ENCODE measurements around the gene KNSTRN.
A peak's percentile ranks its signal among the peaks of the same experiment; 100 is the strongest.

KNSTRN gene

GRCh38 chr15:40366457-40367370 is 15.8 kb upstream of the KNSTRN start:
- no peak for DNase-seq

- DNase-seq, result no peak
Observed at GRCh38 chr15:40367371-40367685, 15.2 kb upstream of the KNSTRN start.

GRCh38 chr15:40367686-40368611 is 14.6 kb upstream of the KNSTRN start:
- peak; percentile 32 to 83 for DNase-seq

- no peak for DNase-seq
Observed at GRCh38 chr15:40368719-40369473, 13.6 kb upstream of the KNSTRN start.

GRCh38 chr15:40369474-40369869 is 13.0 kb upstream of the KNSTRN start:
- no peak for DNase-seq

GRCh38 chr15:40369971-40370370 is 12.6 kb upstream of the KNSTRN start:
- DNase-seq, result no peak

- DNase-seq, result no peak
Observed at GRCh38 chr15:40372981-40373380, 9.5 kb upstream of the KNSTRN start.

GRCh38 chr15:40377606-40378005 is 4.9 kb upstream of the KNSTRN start:
- DNase-seq, result no peak

GRCh38 chr15:40379374-40379773 is 3.1 kb upstream of the KNSTRN start:
- DNase-seq, result no peak

- no peak for DNase-seq
Observed at GRCh38 chr15:40379853-40380252, 2.7 kb upstream of the KNSTRN start.

- no peak for DNase-seq
Observed at GRCh38 chr15:40380636-40381035, 1.9 kb upstream of the KNSTRN start.

GRCh38 chr15:40381818-40382529 is 547 bp upstream of the KNSTRN start:
- no peak for DNase-seq

- no peak for DNase-seq
Observed at GRCh38 chr15:40386480-40386879, 4.0 kb downstream of the KNSTRN start.

GRCh38 chr15:40388941-40389823 is 6.7 kb downstream of the KNSTRN start:
- no peak for DNase-seq

GRCh38 chr15:40389824-40390595 is 7.5 kb downstream of the KNSTRN start:
- no peak for DNase-seq

GRCh38 chr15:40392986-40393948 is 10.7 kb downstream of the KNSTRN start:
- no peak for DNase-seq

GRCh38 chr15:40397688-40398412 is 15.3 kb downstream of the KNSTRN start:
- DNase-seq, result no peak

GRCh38 chr15:40398413-40398873 is 15.9 kb downstream of the KNSTRN start:
- DNase-seq, result no peak
